Esophagus muscularis mucosa (tissue), 4 donors: Measurements from ENCODE around the gene HLCS. TPM values are rescaled to one million over a fixed set of nuclear protein-coding genes. Genes with fewer than 3 reads are reported as not detected.

Experiments used
- DNase-seq: peaks from one replicate; pipeline ENCODE4 v3.0.0-alpha.2; 2017; ENCODE audit errors: extremely low spot score
- H3K27ac ChIP-seq, 4 donors: fragments of 200-600 bp; sonication (generic); replicated peaks in 1 of 4; 1 replicate in 3 of 4; 2 replicates in 1 of 4; pipeline ENCODE4 v1.5.1; 2016 to 2019; ENCODE audit warnings: mild to moderate bottlenecking in 1 of 4
- H3K27me3 ChIP-seq, 4 donors: fragments of 200-600 bp; sonication (generic); one replicate each; pipeline versions ENCODE4 v1.5.1 to v1.6.0; 2016 to 2019
- H3K36me3 ChIP-seq, 4 donors: fragments of 200-600 bp; sonication (generic); one replicate each; pipeline ENCODE4 v1.5.1; 2016 to 2019
- H3K4me1 ChIP-seq, 4 donors: fragments of 200-600 bp; sonication (generic); one replicate each; pipeline ENCODE4 v1.5.1; 2016 to 2019
- H3K4me3 ChIP-seq, 4 donors: fragments of 200-600 bp; sonication (generic); 1 replicate in 2 of 4; 2 replicates in 2 of 4; pipeline ENCODE4 v1.5.1; 2016 to 2019; ENCODE audit warnings: mild to moderate bottlenecking in 4 of 4, moderate library complexity in 1 of 4
- H3K9me3 ChIP-seq, 4 donors: fragments of 200-600 bp; sonication (generic); 1 replicate in 3 of 4; 2 replicates in 1 of 4; pipeline ENCODE4 v1.5.1; 2016 to 2019
- CTCF ChIP-seq, 3 experiments: fragments of 200-600 bp in 2 of 3; fragments of 450-650 bp in 1 of 3; sonication (generic) in 2 of 3; IDR thresholded peaks; one replicate each; pipeline ENCODE4 v1.5.1; 2017 to 2019; ENCODE audit warnings: antibody characterized with exemption in 3 of 3, mild to moderate bottlenecking in 2 of 3, moderate library complexity in 1 of 3
- EP300 ChIP-seq: sonication (generic); formaldehyde crosslinking; IDR thresholded peaks from one replicate; pipeline ENCODE4 v1.6.1; 2017; ENCODE audit warnings: antibody characterized with exemption
- POLR2A ChIP-seq: fragments of 450-650 bp; IDR thresholded peaks from one replicate; pipeline ENCODE4 v1.6.1; 2017; ENCODE audit warnings: antibody characterized with exemption, moderate library complexity, mild to moderate bottlenecking, low read depth
- POLR2AphosphoS5 ChIP-seq, 2 donors: sonication (generic); formaldehyde crosslinking; IDR thresholded peaks; one replicate each; pipeline ENCODE4 v1.6.1; 2017; ENCODE audit warnings: antibody characterized with exemption in 2 of 2
- WGBS: methylation state at CpG from one replicate; pipeline ENCODE4 v1.1.5; 2018; 5-methylcytosine and 5-hydroxymethylcytosine counted together
- intact Hi-C: fragments of 100-400 bp; cut with DNase I; formaldehyde crosslinking; loops from one replicate; pipeline ENCODE4 v1.15.1; 2023
- total RNA-seq, 4 donors: library from RNA; depleted of rRNA; stranded (reverse); fragments of >200 nt; gene quantifications; one replicate each; pipeline versions ENCODE4 v1.1.0 to v1.2.1, GENCODE V29; 2016

HLCS gene
- total RNA-seq, 4 donors from 2014 or later = 15.9 to 25.3 (median 22.0) TPM

- WGBS = 73% methylated on average over 3 of the region's 3 CpGs
- no peaks in the 10 kb centered on the region for H3K27me3 ChIP-seq
- TF ChIP-seq POLR2A (no peak), POLR2AphosphoS5 (IDR thresholded peaks at IDR 0.05) (no peak), CTCF (IDR thresholded peaks at IDR 0.05) (no peak), EP300 (no peak)
- H3K36me3 ChIP-seq = no peaks in the 10 kb centered on the region
- no peaks in the 10 kb centered on the region for H3K9me3 ChIP-seq
- H3K4me1 ChIP-seq = no peaks in the 10 kb centered on the region
- H3K27ac ChIP-seq = no peak overlapping the region
- no peak overlapping the region for H3K4me3 ChIP-seq
- no peak for DNase-seq
- intact Hi-C loops = no loop called here
Observed at GRCh38 chr21:36813052-36813451, 153.4 kb downstream of the HLCS start.

- Histone ChIP-seq H3K27me3 (no peaks in the 10 kb centered on the region), H3K4me1 (no peaks in the 10 kb centered on the region), H3K36me3 (no peaks in the 10 kb centered on the region), H3K4me3 (no peak overlapping the region), H3K9me3 (no peaks in the 10 kb centered on the region), H3K27ac (no peak overlapping the region)
- 99% methylated on average over 7 of the region's 7 CpGs for WGBS
- TF ChIP-seq EP300 (no peak), CTCF (IDR thresholded peaks at IDR 0.05) (no peak), POLR2A (no peak), POLR2AphosphoS5 (IDR thresholded peaks at IDR 0.05) (no peak)
- no peak for DNase-seq
- intact Hi-C loops = no loop called here
Observed at GRCh38 chr21:36811762-36812161, 154.7 kb downstream of the HLCS start.

- Histone ChIP-seq H3K27ac (no peak overlapping the region), H3K9me3 (no peaks in the 10 kb centered on the region), H3K4me3 (no peak overlapping the region), H3K27me3 (no peaks in the 10 kb centered on the region), H3K4me1 (no peaks in the 10 kb centered on the region), H3K36me3 (no peaks in the 10 kb centered on the region)
- no peak for TF ChIP-seq POLR2AphosphoS5 (IDR thresholded peaks at IDR 0.05)
- no peak for TF ChIP-seq POLR2A
- no peak for TF ChIP-seq EP300
- no peak for TF ChIP-seq CTCF (IDR thresholded peaks at IDR 0.05)
- intact Hi-C loops = no loop called here
- DNase-seq = no peak
- WGBS = 91% methylated on average over 2 of the region's 2 CpGs
Observed at GRCh38 chr21:36810443-36810842, 156.0 kb downstream of the HLCS start.

GRCh38 chr21:36807422-36807928, 159.0 kb downstream of the HLCS start:
- Histone ChIP-seq H3K4me3 (no peak overlapping the region), H3K4me1 (no peaks in the 10 kb centered on the region), H3K27ac (no peak overlapping the region), H3K27me3 (no peaks in the 10 kb centered on the region), H3K36me3 (peaks cover 0 to 4% (median 0%) of the 10 kb centered on the region in 4 donors), H3K9me3 (no peaks in the 10 kb centered on the region)
- intact Hi-C loops = no loop called here
- 98% methylated on average over 8 of the region's 8 CpGs for WGBS
- DNase-seq = no peak
- no peak for TF ChIP-seq EP300
- TF ChIP-seq POLR2A = no peak
- no peak for TF ChIP-seq CTCF (IDR thresholded peaks at IDR 0.05)
- TF ChIP-seq POLR2AphosphoS5 (IDR thresholded peaks at IDR 0.05) = no peak

- WGBS = 94% methylated on average over 4 of the region's 4 CpGs
Observed at GRCh38 chr21:36806103-36806502, 160.4 kb downstream of the HLCS start.

More at GRCh38 chr21:36806103-36806502, 160.4 kb downstream of the HLCS start:
- Histone ChIP-seq H3K9me3 (no peaks in the 10 kb centered on the region), H3K36me3 (peaks cover 0 to 4% (median 0%) of the 10 kb centered on the region in 4 donors), H3K27me3 (no peaks in the 10 kb centered on the region), H3K4me3 (no peak overlapping the region), H3K27ac (no peak overlapping the region), H3K4me1 (no peaks in the 10 kb centered on the region)
- no peak for TF ChIP-seq EP300
- no peak for TF ChIP-seq POLR2A
- TF ChIP-seq POLR2AphosphoS5 (IDR thresholded peaks at IDR 0.05) = no peak
- TF ChIP-seq CTCF (IDR thresholded peaks at IDR 0.05) = no peak
- DNase-seq = no peak
- intact Hi-C loops = no loop called here
